Fibroblast of mammary gland (primary cell): ENCODE results near the gene TNC.

Source experiments
- DNase-seq: peaks from one replicate; pipeline ENCODE4 v3.0.0-alpha.2; 2010; ENCODE audit warnings: low read depth
- H3K4me3 ChIP-seq: 2 replicates; pipeline ENCODE4 v1.5.1; 2011; ENCODE audit warnings: low read depth, mild to moderate bottlenecking, low read length, moderate library complexity; ENCODE audit not compliant: control insufficient read depth
- TF ChIP-seq, protein P1 (sequence below): conservative IDR thresholded peaks from 2 replicates; pipeline ENCODE4 v1.5.1; 2011; ENCODE audit warnings: low read depth, low read length, inconsistent platforms; ENCODE audit not compliant: control insufficient read depth, insufficient read depth

Gene TNC

DNA sequence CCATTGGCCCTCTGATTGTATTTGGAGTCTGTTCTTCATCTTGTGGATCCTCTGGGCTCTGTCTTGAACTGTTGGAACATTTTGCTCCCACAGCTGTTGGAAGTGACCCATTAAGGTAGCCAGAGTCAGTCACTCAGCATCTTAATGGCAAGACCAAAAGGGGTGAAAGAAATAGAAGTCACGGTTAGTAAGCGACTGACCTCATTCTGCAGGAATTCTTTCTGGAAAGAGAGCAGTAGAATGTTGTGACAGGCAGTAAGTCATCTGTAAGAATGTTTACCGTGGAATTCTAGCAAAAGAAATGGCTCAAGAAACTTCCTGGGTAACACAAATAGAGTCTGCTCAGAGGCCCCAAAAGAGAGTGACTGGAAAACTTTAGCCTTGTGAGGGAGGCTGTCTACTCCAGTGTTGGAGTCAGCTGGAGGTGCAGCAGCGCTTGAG is 28.6 kb upstream of the TNC start:
- peak; percentile 92 for DNase-seq
- H3K4me3 ChIP-seq: no peak overlapping the region
- TF ChIP-seq, protein P1, sequence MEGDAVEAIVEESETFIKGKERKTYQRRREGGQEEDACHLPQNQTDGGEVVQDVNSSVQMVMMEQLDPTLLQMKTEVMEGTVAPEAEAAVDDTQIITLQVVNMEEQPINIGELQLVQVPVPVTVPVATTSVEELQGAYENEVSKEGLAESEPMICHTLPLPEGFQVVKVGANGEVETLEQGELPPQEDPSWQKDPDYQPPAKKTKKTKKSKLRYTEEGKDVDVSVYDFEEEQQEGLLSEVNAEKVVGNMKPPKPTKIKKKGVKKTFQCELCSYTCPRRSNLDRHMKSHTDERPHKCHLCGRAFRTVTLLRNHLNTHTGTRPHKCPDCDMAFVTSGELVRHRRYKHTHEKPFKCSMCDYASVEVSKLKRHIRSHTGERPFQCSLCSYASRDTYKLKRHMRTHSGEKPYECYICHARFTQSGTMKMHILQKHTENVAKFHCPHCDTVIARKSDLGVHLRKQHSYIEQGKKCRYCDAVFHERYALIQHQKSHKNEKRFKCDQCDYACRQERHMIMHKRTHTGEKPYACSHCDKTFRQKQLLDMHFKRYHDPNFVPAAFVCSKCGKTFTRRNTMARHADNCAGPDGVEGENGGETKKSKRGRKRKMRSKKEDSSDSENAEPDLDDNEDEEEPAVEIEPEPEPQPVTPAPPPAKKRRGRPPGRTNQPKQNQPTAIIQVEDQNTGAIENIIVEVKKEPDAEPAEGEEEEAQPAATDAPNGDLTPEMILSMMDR: no peak

DNA sequence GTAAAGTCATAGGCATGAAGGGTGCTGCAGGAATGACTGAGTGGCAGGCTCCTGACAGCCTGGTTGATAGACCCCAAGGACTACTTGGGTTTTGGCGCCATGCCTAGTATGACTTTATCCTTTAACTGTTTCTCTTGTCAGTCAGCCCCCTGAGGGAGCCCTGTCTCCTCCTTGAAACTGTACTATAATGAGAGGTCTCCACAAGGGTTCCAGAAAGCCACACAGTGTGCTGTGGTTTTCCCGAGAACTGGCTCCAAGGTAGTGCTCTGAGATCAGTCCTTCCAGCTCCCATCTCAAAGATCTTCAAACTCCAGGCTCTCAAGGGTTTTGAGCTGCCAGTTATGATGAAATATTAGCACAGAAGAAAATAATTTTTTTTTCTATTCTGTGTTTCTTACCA is 26.7 kb upstream of the TNC start:
- no peak overlapping the region for H3K4me3 ChIP-seq
- TF ChIP-seq, protein P1: no peak
- DNase-seq: peak; percentile 35

DNA sequence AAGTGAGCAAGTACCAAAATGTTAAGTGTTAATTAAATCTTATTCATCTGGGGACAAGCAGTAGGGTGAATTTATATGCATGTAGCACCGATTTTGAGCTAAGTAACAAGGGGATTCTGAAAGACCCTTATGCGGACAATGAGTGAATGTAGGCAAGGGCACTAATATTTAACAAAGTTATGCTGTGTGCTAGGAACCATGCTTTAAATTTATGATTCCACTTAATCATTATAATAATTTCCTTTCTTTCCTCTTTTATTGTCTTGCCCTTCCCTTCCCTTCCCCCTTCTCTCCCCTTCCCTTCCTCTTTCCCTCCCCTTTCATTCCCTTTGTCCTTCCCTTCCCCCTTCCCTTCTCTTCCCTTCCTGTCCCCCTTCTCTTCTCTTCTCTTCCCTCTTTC is 25.7 kb upstream of the TNC start:
- TF ChIP-seq, protein P1: no peak
- no peak overlapping the region for H3K4me3 ChIP-seq

DNA sequence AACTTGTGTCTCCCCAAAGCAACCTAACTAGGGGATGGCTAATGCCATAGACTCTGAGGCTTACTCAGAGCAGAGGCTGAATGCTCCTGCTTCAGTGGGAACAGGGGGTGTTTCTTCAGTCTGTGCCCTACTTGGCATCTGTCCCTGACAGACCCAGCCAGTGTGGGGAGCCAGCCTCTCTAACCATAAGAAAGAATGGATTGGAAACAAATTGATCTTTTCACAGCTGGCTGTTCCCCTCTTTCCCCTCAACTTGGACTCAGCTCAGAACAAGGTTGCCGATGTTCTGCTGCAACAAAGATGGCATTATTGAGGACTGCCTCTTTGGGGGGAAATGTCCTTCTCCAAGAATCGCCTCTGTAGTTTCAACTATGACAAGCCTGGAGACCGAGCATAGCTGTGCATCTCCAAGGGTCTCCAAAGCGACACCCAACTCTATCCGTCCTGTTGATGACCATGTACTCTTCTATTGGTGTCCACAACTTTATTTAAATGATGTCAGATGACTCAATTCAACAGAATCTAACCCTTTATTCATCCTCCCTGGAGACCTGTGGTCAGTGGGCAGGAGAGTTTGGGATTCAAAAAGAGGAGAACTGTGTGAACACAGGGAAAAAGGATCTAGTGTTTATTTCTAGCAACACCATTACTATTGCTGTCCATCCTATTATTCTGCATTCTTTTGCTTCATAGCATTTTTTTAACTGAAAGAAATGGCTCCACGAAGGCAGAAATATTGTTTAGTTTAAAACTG is 24.7 kb upstream of the TNC start:
- H3K4me3 ChIP-seq: no peak overlapping the region
- peak; percentile 91 for DNase-seq
- TF ChIP-seq, protein P1: no peak

More for the DNA sequence above, 25.7 kb upstream of the TNC start:
- no peak for DNase-seq

DNA sequence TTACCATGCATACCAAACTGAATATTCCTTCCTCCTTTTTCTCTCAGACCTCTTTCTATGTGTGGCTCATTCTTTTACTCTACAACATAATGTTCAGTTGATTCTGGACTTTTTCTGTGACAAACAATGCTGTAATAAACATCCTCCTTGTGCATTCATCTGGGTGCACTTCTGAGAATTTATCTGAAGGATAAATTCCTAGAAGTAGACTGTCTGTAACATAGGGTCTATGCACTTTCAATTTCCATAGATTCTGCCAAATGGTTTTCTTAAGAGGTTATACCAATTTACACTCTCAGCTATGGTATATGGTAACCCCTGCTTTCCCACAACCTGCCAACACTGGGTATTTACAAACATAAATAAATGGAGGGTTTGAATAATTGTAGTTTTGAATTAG is 24.1 kb upstream of the TNC start:
- DNase-seq: no peak
- TF ChIP-seq, protein P1: no peak
- H3K4me3 ChIP-seq: no peak overlapping the region

DNA sequence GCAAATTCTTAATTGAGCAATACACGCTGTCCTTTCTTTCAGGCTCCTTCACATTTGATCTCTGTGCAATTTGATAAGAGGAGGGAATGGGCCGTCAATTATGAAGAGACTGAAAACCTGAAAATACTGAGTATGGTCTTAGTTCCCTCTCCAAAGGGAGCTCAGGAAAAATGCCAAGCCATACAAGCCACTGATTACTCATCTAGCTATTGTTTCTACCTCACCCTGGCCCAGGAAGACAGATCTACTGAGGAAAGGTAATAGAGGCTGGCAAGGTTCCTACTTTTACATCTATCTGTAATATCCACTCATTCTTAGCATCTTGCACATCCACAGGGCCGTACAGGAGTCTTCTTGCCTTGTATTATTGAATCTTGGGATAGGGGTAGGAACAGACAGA is 23.7 kb upstream of the TNC start:
- no peak for DNase-seq
- H3K4me3 ChIP-seq: no peak overlapping the region
- TF ChIP-seq, protein P1: no peak
